Epithelial cell of esophagus (primary cell): ENCODE results near the gene INSL6.
A peak's percentile ranks its signal among the peaks of the same experiment; 100 is the strongest.
"Not testable (repeated sequence)": the region's sequence is repeated elsewhere in the genome, so short reads cannot be mapped to it uniquely, and the experiment has no call there.

Experiments
- DNase-seq: peaks from one replicate; pipeline ENCODE4 v3.0.0; 2010; ENCODE audit warnings: low read depth
- H3K4me3 ChIP-seq: 2 replicates; pipeline ENCODE4 v1.5.1; 2011; ENCODE audit warnings: mild to moderate bottlenecking, low read length, control low read depth
- CTCF ChIP-seq: IDR thresholded peaks from 2 replicates; pipeline ENCODE4 v1.5.1; 2011; ENCODE audit warnings: low read depth, mild to moderate bottlenecking, low read length, control low read depth, inconsistent platforms; ENCODE audit not compliant: insufficient read depth; ENCODE audit errors: missing control alignments

The INSL6 gene

GRCh38 chr9:5191985-5192384, 6.5 kb upstream of the INSL6 start:
- no peak overlapping the region for H3K4me3 ChIP-seq
- no peak for TF ChIP-seq CTCF
- DNase-seq, result no peak

- no peak for DNase-seq
- H3K4me3 ChIP-seq, result no peak overlapping the region
- no peak for TF ChIP-seq CTCF
These were observed 2.9 kb upstream of the INSL6 start for GRCh38 chr9:5188060-5188984.

- peak; percentile 82 for DNase-seq
- TF ChIP-seq CTCF, result peak; percentile 95
- no peak overlapping the region for H3K4me3 ChIP-seq
These were observed 1.2 kb upstream of the INSL6 start for GRCh38 chr9:5186416-5187169.

GRCh38 chr9:5184776-5185175, 663 bp downstream of the INSL6 start:
- DNase-seq, result no peak
- H3K4me3 ChIP-seq, result no peak overlapping the region
- no peak for TF ChIP-seq CTCF

- not testable (repeated sequence) for DNase-seq, H3K4me3 ChIP-seq
These were observed 4.8 kb downstream of the INSL6 start for GRCh38 chr9:5180631-5181030.

- DNase-seq, result no peak
- no peak overlapping the region for H3K4me3 ChIP-seq
- TF ChIP-seq CTCF, result no peak
These were observed 7.2 kb downstream of the INSL6 start for GRCh38 chr9:5178126-5178805.

GRCh38 chr9:5146241-5146640, 39.2 kb downstream of the INSL6 start:
- no peak overlapping the region for H3K4me3 ChIP-seq
- no peak for TF ChIP-seq CTCF
- no peak for DNase-seq
